HTR-8/SVneo (cell line): ENCODE data around the gene RBM43.
A peak's percentile ranks its signal among the peaks of the same experiment; 100 is the strongest.
"Not testable (repeated sequence)": the region's sequence is repeated elsewhere in the genome, so short reads cannot be mapped to it uniquely, and the experiment has no call there.

Source experiments
- DNase-seq: peaks from one replicate; pipeline ENCODE4 v3.0.0; 2011; ENCODE audit warnings: low spot score, mixed read lengths; ENCODE audit not compliant: insufficient read length
- FAIRE-seq: peaks from 2 replicates; lab custom pipeline; 2011; peaks lifted over from hg19 to GRCh38; lab: Jason Lieb, UNC

RBM43 gene

GRCh38 chr2:151261231-151261976, at the start of gene RBM43:
Gene RBM43, minus strand, starts transcription at chr2:151261863. Its CDS starts 136 bp downstream, at chr2:151261727.
- FAIRE-seq (peak; percentile 28), DNase-seq (peak; percentile 92)

GRCh38 chr2:151310313-151310712, 48.6 kb upstream of the RBM43 start:
- not testable (repeated sequence) for DNase-seq, FAIRE-seq

GRCh38 chr2:151306621-151307020, 45.0 kb upstream of the RBM43 start:
- DNase-seq (peak; percentile 63), FAIRE-seq (no peak)

GRCh38 chr2:151305129-151305691, 43.5 kb upstream of the RBM43 start:
- no peak for DNase-seq
- no peak for FAIRE-seq

- no peak for FAIRE-seq
- peak; percentile 14 for DNase-seq
Measured at GRCh38 chr2:151302879-151303278, 41.2 kb upstream of the RBM43 start.

GRCh38 chr2:151302404-151302803, 40.7 kb upstream of the RBM43 start:
- no peak for DNase-seq

GRCh38 chr2:151299920-151300539, 38.4 kb upstream of the RBM43 start:
- no peak for FAIRE-seq
- no peak for DNase-seq

More at GRCh38 chr2:151302404-151302803, 40.7 kb upstream of the RBM43 start:
- FAIRE-seq = no peak

- no peak for FAIRE-seq
Measured at GRCh38 chr2:151297882-151298281, 36.2 kb upstream of the RBM43 start.

GRCh38 chr2:151295926-151296325, 34.3 kb upstream of the RBM43 start:
- FAIRE-seq, DNase-seq: not testable (repeated sequence)

More at GRCh38 chr2:151297882-151298281, 36.2 kb upstream of the RBM43 start:
- DNase-seq = no peak

GRCh38 chr2:151292546-151292945, 30.9 kb upstream of the RBM43 start:
- FAIRE-seq = no peak
- DNase-seq = no peak

GRCh38 chr2:151292141-151292540, 30.5 kb upstream of the RBM43 start:
- DNase-seq (no peak), FAIRE-seq (no peak)

GRCh38 chr2:151291224-151291623, 29.6 kb upstream of the RBM43 start:
- DNase-seq (no peak), FAIRE-seq (no peak)

GRCh38 chr2:151289972-151290866, 28.6 kb upstream of the RBM43 start:
- FAIRE-seq (no peak), DNase-seq (peak; percentile 32)

- FAIRE-seq (no peak), DNase-seq (no peak)
Measured at GRCh38 chr2:151287513-151288250, 26.0 kb upstream of the RBM43 start.

- DNase-seq = no peak
- no peak for FAIRE-seq
Measured at GRCh38 chr2:151282401-151282800, 20.7 kb upstream of the RBM43 start.

GRCh38 chr2:151280271-151280670, 18.6 kb upstream of the RBM43 start:
- FAIRE-seq = no peak
- DNase-seq = no peak

GRCh38 chr2:151278487-151278886, 16.8 kb upstream of the RBM43 start:
- DNase-seq (no peak), FAIRE-seq (no peak)

GRCh38 chr2:151277067-151277466, 15.4 kb upstream of the RBM43 start:
- no peak for FAIRE-seq
- no peak for DNase-seq

GRCh38 chr2:151275291-151275690, 13.6 kb upstream of the RBM43 start:
- no peak for DNase-seq
- FAIRE-seq = no peak

GRCh38 chr2:151271824-151272223, 10.2 kb upstream of the RBM43 start:
- DNase-seq (no peak), FAIRE-seq (no peak)
